Uterus (tissue), 4 donors: ENCODE results near the gene FBL. TPM values are rescaled to one million over a fixed set of nuclear protein-coding genes. Genes with fewer than 3 reads are reported as not detected.

Source experiments
- DNase-seq, 2 donors: peaks; one replicate each; pipeline ENCODE4 v3.0.0-alpha.2; 2019 to 2020
- H3K27ac ChIP-seq, 2 donors: fragments of 200-600 bp; sonication (generic); 1 replicate in 1 of 2; 2 replicates in 1 of 2; pipeline ENCODE4 v1.5.1; 2016 to 2018
- H3K27me3 ChIP-seq, 2 donors: fragments of 200-600 bp; sonication (generic); one replicate each; pipeline ENCODE4 v1.5.1; 2018 to 2019; ENCODE audit warnings: control low read depth in 1 of 2
- H3K36me3 ChIP-seq, 2 donors: fragments of 200-600 bp; sonication (generic); one replicate each; pipeline ENCODE4 v1.5.1; 2019; ENCODE audit warnings: control low read depth in 1 of 2
- H3K4me1 ChIP-seq, 2 donors: fragments of 200-600 bp; sonication (generic); one replicate each; pipeline ENCODE4 v1.5.1; 2018 to 2019; ENCODE audit warnings: control low read depth in 1 of 2
- H3K4me3 ChIP-seq, 2 donors: fragments of 200-600 bp; sonication (generic); 1 replicate in 1 of 2; 2 replicates in 1 of 2; pipeline ENCODE4 v1.5.1; 2018 to 2019; ENCODE audit warnings: mild to moderate bottlenecking in 1 of 2
- H3K9me3 ChIP-seq, 2 donors: fragments of 200-600 bp; sonication (generic); one replicate each; pipeline ENCODE4 v1.5.1; 2019; ENCODE audit warnings: control low read depth in 1 of 2
- CTCF ChIP-seq, 4 experiments: fragments of 200-600 bp in 2 of 4; fragments of 450-650 bp in 2 of 4; sonication (generic) in 2 of 4; IDR thresholded peaks; one replicate each; pipeline ENCODE4 v1.5.1; 2016 to 2019; ENCODE audit warnings: antibody characterized with exemption in 4 of 4, mild to moderate bottlenecking in 2 of 4, moderate library complexity in 1 of 4
- POLR2A ChIP-seq, 2 donors: fragments of 450-650 bp; IDR thresholded peaks; one replicate each; pipeline ENCODE4 v1.6.1; 2016; ENCODE audit warnings: antibody characterized with exemption in 2 of 2, mild to moderate bottlenecking in 1 of 2, moderate library complexity in 1 of 2
- intact Hi-C: fragments of 100-400 bp; cut with DNase I; formaldehyde crosslinking; loops from one replicate; pipeline ENCODE4 v1.15.1; 2023; ENCODE audit warnings: low total_unique reads
- total RNA-seq, 4 donors: library from RNA; depleted of rRNA in 3 of 4; stranded (reverse); fragments of >200 nt in 3 of 4; gene quantifications; one replicate each; pipeline versions ENCODE4 v1.1.0 to v1.2.4, GENCODE V29; 2014 to 2023
- donor health status: DM: yes; HTN: yes; CAD: no.

Gene FBL
- total RNA-seq, 4 donors from 2014 or later: 71.7 to 327 (median 277) TPM

- Histone ChIP-seq H3K4me3 (peak overlapping the region; percentile 77 to 98), H3K27me3 (no peaks in the 10 kb centered on the region), H3K9me3 (no peaks in the 10 kb centered on the region), H3K27ac (peak overlapping the region; percentile 84), H3K36me3 (no peaks in the 10 kb centered on the region), H3K4me1 (no peaks in the 10 kb centered on the region)
- TF ChIP-seq CTCF (IDR thresholded peaks at IDR 0.05) (no peak), POLR2A (IDR thresholded peaks at IDR 0.05) (no peak)
- DNase-seq: no peak
- intact Hi-C loops: no loop called here
These were observed 703 bp upstream of the FBL start for GRCh38 chr19:39846678-39847486.

- H3K4me3 ChIP-seq: peak overlapping the region; percentile 77 to 98
- no peaks in the 10 kb centered on the region for H3K4me1 ChIP-seq
- H3K27me3 ChIP-seq: no peaks in the 10 kb centered on the region
- peak overlapping the region; percentile 84 for H3K27ac ChIP-seq
- intact Hi-C loops: no loop called here
- DNase-seq: no peak
- TF ChIP-seq CTCF (IDR thresholded peaks at IDR 0.05) (no peak), POLR2A (IDR thresholded peaks at IDR 0.05) (no peak)
- H3K9me3 ChIP-seq: no peaks in the 10 kb centered on the region
- H3K36me3 ChIP-seq: no peaks in the 10 kb centered on the region
These were observed 621 bp downstream of the FBL start for GRCh38 chr19:39845584-39845932.

GRCh38 chr19:39845172-39845571 lies 1.0 kb downstream of the FBL start:
- Histone ChIP-seq H3K4me1 (no peaks in the 10 kb centered on the region), H3K27me3 (no peaks in the 10 kb centered on the region), H3K36me3 (no peaks in the 10 kb centered on the region), H3K27ac (peak overlapping the region in 1 of 2 donors; percentile 84), H3K9me3 (no peaks in the 10 kb centered on the region), H3K4me3 (peak overlapping the region; percentile 77 to 98)
- DNase-seq: no peak
- intact Hi-C loops: no loop called here
- TF ChIP-seq POLR2A (IDR thresholded peaks at IDR 0.05) (no peak), CTCF (IDR thresholded peaks at IDR 0.05) (no peak)

GRCh38 chr19:39843919-39844793 lies 2.0 kb downstream of the FBL start:
- H3K36me3 ChIP-seq: no peaks in the 10 kb centered on the region
- no peaks in the 10 kb centered on the region for H3K27me3 ChIP-seq
- no peaks in the 10 kb centered on the region for H3K9me3 ChIP-seq
- no peaks in the 10 kb centered on the region for H3K4me1 ChIP-seq
- no peak overlapping the region for H3K27ac ChIP-seq
- H3K4me3 ChIP-seq: no peak overlapping the region
- DNase-seq: no peak
- TF ChIP-seq POLR2A (IDR thresholded peaks at IDR 0.05) (no peak), CTCF (IDR thresholded peaks at IDR 0.05) (peak; percentile 36 to 66 (median 52))
- intact Hi-C loops: no loop called here
